ENCODE data around the gene CTAGE8.
"Not testable (repeated sequence)": the region's sequence is repeated elsewhere in the genome, so short reads cannot be mapped to it uniquely, and the experiment has no call there.

Gene CTAGE8

GRCh38 chr7:144220531-144220930, 48.6 kb downstream of the CTAGE8 start:
- DNase-seq (ENCODE audit: low spot score); in situ Hi-C loops (cut with MboI; ENCODE audit: low pct_unique_long_range_greater_than_20kb, low sequenced_read_pairs, unreplicated experiment): not testable (repeated sequence)

DNA sequence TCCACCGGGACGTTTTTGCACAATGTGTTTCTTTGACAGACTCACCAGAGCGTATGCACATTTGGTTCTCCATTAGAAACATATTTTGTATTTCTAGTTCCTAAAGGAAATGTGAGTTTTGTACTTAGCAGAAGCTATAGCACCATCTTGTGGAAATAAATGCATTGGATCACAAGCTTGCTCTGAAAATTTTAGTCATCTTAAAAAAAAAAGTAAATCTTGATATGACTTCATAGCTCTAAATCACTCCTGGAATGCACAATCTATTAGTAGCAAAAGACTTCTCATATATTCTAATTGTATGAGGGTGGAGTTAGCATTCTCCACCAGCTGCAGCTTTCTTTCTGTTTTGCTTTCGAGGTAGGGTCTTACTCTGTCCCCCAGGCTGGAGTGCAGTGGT, 49.9 kb downstream of the CTAGE8 start:
- in situ Hi-C loops (cut with MboI; ENCODE audit: low pct_unique_long_range_greater_than_20kb, low sequenced_read_pairs, unreplicated experiment) = not testable (repeated sequence)

DNA sequence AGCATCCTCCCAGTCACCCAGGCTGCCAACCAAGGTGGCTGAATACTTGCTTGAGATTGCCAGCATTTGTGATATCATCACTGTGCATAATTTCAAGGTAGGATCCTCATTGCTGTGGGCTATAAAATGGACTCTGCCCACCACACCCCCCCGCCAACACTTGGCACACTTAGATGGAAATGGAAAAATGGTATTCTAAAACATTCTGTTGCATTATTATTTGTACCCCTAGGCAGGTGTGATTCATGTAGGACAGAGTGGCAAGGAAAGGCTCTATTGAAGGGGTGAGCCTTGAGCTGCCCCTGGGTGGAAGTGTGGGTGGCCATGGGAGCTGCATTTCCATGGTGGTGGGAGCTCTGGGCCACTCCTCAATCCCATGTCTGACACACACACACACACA, 50.5 kb downstream of the CTAGE8 start:
- in situ Hi-C loops (cut with MboI; ENCODE audit: low pct_unique_long_range_greater_than_20kb, low sequenced_read_pairs, unreplicated experiment); DNase-seq (ENCODE audit: low spot score): not testable (repeated sequence)

More for the DNA sequence above, 49.9 kb downstream of the CTAGE8 start:
- not testable (repeated sequence) for DNase-seq (ENCODE audit: low spot score)

DNA sequence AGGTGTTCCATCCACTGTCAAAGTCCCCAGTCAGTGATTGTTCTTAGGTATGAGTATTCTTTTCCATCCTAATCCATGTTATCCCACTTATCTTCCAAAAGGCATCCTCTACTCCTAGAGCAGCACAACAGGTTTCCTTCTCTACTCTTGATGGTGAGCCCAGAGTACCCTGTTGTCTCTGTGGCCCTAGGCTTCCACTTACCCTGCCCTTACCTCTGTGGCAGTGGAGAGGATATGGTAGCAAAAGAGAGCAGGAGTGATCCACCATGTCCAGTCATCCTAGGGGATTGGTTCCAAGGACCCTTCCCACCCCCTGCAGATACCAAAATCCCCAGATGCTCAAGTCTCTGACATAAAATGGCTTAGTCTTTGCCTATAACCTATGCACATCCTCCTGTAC, 51.9 kb downstream of the CTAGE8 start:
- in situ Hi-C loops (cut with MboI; ENCODE audit: low pct_unique_long_range_greater_than_20kb, low sequenced_read_pairs, unreplicated experiment); DNase-seq (ENCODE audit: low spot score): not testable (repeated sequence)

All from GM13977 (cell line).